ENCODE measurements around the gene FAM53B. TPM values are rescaled to one million over a fixed set of nuclear protein-coding genes. Genes with fewer than 3 reads are reported as not detected.
A peak's percentile ranks its signal among the peaks of the same experiment; 100 is the strongest.

FAM53B gene
- polyA plus RNA-seq, 1 of the 3 experiments (the other 2 are of a cell fraction) = 5.6 TPM

DNA sequence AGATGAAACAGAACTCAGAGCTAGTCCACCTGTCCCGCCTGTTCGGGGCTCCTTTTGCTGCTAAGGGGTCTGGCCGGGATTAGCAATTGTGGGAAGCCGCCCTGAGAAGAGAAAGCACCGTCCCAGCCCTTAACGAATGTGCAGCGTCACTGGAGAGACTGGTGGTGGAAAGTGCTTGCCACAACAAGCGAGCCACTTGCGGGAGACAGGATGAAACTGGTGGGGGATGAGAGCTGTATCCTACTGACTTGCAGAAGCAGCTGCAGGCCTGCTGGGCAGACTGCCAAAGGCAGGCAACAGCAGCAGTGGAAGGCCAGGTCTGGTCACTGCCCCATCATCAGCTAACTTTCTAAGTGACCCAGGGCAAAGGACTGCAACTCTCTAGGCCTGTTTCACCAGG is 95.4 kb downstream of the FAM53B start:
- Histone ChIP-seq H3K9me2 (no peaks in the 10 kb centered on the region), H3F3A (replicated peaks; ENCODE audit: insufficient read depth) (peaks cover 4% of the 10 kb centered on the region), H3K9ac (no peak overlapping the region), H3K27me3 (ENCODE audit: insufficient read depth) (no peaks in the 10 kb centered on the region), H3K9me3 (no peaks in the 10 kb centered on the region), H3K4me3 (ENCODE audit: low read depth in 2 of 2, low read length in 1 of 2) (no peak overlapping the region), H4K20me1 (ENCODE audit: insufficient read depth) (no peaks in the 10 kb centered on the region), H3K4me1 (ENCODE audit: control insufficient read depth in 1 of 2, insufficient read depth in 2 of 2, low read depth in 1 of 2, low read length in 1 of 2) (peaks cover 24 to 96% of the 10 kb centered on the region in 2 experiments), H3K79me2 (ENCODE audit: insufficient read depth) (peaks cover 11% of the 10 kb centered on the region; the same call in 1 of the 2 replicates), H2AFZ (ENCODE audit: low read depth) (no peak overlapping the region), H3K4me2 (peak overlapping the region; percentile 53; the same call in 1 of the 2 replicates), H3K36me3 (replicated peaks in 1 of 2; ENCODE audit: control insufficient read depth in 1 of 2, insufficient read depth in 2 of 2, low read length in 1 of 2) (no peaks in the 10 kb centered on the region), H3K27ac (ENCODE audit: low read depth in 2 of 2, low read length in 1 of 2) (peak overlapping the region; percentile 46 to 97; a peak in 3 of 4 replicates)
- ChIA-PET POLR2A (interaction anchor here (1.7 kb wide), 1 partner anchor 22 kb away, joined by 10 read pairs; no protein-coding TSS in a partner anchor), CTCF (interaction anchor here (0.5 to 3.6 kb wide), 19 partner anchors 11 to 925 kb away, joined by 3 to 36 read pairs (median 4); no protein-coding TSS in a partner anchor)
- DNase-seq = peak; percentile 94
- TF ChIP-seq, protein P1, sequence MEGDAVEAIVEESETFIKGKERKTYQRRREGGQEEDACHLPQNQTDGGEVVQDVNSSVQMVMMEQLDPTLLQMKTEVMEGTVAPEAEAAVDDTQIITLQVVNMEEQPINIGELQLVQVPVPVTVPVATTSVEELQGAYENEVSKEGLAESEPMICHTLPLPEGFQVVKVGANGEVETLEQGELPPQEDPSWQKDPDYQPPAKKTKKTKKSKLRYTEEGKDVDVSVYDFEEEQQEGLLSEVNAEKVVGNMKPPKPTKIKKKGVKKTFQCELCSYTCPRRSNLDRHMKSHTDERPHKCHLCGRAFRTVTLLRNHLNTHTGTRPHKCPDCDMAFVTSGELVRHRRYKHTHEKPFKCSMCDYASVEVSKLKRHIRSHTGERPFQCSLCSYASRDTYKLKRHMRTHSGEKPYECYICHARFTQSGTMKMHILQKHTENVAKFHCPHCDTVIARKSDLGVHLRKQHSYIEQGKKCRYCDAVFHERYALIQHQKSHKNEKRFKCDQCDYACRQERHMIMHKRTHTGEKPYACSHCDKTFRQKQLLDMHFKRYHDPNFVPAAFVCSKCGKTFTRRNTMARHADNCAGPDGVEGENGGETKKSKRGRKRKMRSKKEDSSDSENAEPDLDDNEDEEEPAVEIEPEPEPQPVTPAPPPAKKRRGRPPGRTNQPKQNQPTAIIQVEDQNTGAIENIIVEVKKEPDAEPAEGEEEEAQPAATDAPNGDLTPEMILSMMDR (IDR thresholded peaks at IDR 0.05) = no peak
- TF ChIP-seq, protein P2, sequence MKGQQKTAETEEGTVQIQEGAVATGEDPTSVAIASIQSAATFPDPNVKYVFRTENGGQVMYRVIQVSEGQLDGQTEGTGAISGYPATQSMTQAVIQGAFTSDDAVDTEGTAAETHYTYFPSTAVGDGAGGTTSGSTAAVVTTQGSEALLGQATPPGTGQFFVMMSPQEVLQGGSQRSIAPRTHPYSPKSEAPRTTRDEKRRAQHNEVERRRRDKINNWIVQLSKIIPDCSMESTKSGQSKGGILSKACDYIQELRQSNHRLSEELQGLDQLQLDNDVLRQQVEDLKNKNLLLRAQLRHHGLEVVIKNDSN (IDR thresholded peaks at IDR 0.05; ENCODE audit: borderline replicate concordance, low read depth) = no peak
- TF ChIP-seq EP300 (IDR thresholded peaks at IDR 0.05; ENCODE audit: borderline replicate concordance in 1 of 2, low read depth in 1 of 2, low read length in 1 of 2) = peak in 1 of 2 experiments; percentile 66; a peak in 2 of 4 replicates
- peak; percentile 69; the same call in 1 of the 2 replicates for TF ChIP-seq MXI1 (IDR thresholded peaks at IDR 0.05; ENCODE audit: low read depth, low read length)
- TF ChIP-seq SMC3 (IDR thresholded peaks at IDR 0.05; ENCODE audit: low read depth, low read length) = peak; percentile 20; the same call in 1 of the 2 replicates
- peak; percentile 53; the same call in 1 of the 2 replicates for TF ChIP-seq TCF12 (IDR thresholded peaks at IDR 0.05)
- peak; percentile 87 for TF ChIP-seq CHD2 (IDR thresholded peaks at IDR 0.05; ENCODE audit: low read length, partially characterized antibody)
- TF ChIP-seq NFIC (IDR thresholded peaks at IDR 0.05; ENCODE audit: borderline replicate concordance) = peak; percentile 81
- TF ChIP-seq RCOR1 (IDR thresholded peaks at IDR 0.05; ENCODE audit: low read length) = peak; percentile 79; the same call in 1 of the 2 replicates
- peak; percentile 46 for TF ChIP-seq RAD21 (IDR thresholded peaks at IDR 0.05; ENCODE audit: low read length)
- 38% methylated on average over 7 of the region's 9 CpGs for WGBS (ENCODE audit: low lambda C conversion rate)

DNA sequence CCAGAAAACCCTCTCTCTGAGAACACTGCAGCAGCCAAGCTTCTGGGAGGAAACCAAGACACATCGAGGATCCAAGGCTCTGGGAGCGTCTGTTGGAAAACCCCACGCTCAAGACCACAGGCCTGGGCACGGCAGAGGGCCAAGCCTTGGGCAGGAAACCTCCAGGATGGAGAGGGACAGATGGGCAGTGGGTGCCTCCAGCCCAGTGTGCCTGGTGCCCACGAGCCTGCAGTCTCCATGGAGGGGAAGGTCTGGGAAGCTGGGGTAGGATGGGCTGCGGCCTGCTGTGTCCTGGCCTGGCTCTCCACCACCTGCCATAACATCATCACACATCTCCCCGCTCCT is 96.1 kb downstream of the FAM53B start:
- WGBS (ENCODE audit: low lambda C conversion rate) = 83% methylated on average over 4 of the region's 7 CpGs
- no peaks in the 10 kb centered on the region for H3K9me2 ChIP-seq
- H3K27me3 ChIP-seq (ENCODE audit: insufficient read depth) = no peaks in the 10 kb centered on the region
- peaks cover 4% of the 10 kb centered on the region for H3F3A ChIP-seq (replicated peaks; ENCODE audit: insufficient read depth)
- peak overlapping the region; percentile 46 to 97; a peak in 3 of 4 replicates for H3K27ac ChIP-seq (ENCODE audit: low read depth in 2 of 2, low read length in 1 of 2)
- DNase-seq = no peak
- H3K79me2 ChIP-seq (ENCODE audit: insufficient read depth) = peaks cover 11% of the 10 kb centered on the region; the same call in 1 of the 2 replicates
- H3K9me3 ChIP-seq = no peaks in the 10 kb centered on the region
- H3K4me2 ChIP-seq = peak overlapping the region; percentile 53; the same call in 1 of the 2 replicates
- no peaks in the 10 kb centered on the region for H3K36me3 ChIP-seq (replicated peaks in 1 of 2; ENCODE audit: control insufficient read depth in 1 of 2, insufficient read depth in 2 of 2, low read length in 1 of 2)
- POLR2A ChIA-PET = interaction anchor here (1.7 kb wide), 1 partner anchor 23 kb away, joined by 10 read pairs; no protein-coding TSS in a partner anchor
- H3K4me3 ChIP-seq (ENCODE audit: low read depth in 2 of 2, low read length in 1 of 2) = no peak overlapping the region
- TF ChIP-seq GATA2 (CRISPR knock-in tag; IDR thresholded peaks at IDR 0.05) = no peak
- 0 out of 2 replicates have a peak, but pooled peaks have one; percentile 8 for TF ChIP-seq FOXJ3 (CRISPR knock-in tag; IDR thresholded peaks at IDR 0.05)
- H4K20me1 ChIP-seq (ENCODE audit: insufficient read depth) = no peaks in the 10 kb centered on the region
- H2AFZ ChIP-seq (ENCODE audit: low read depth) = no peak overlapping the region
- H3K4me1 ChIP-seq (ENCODE audit: control insufficient read depth in 1 of 2, insufficient read depth in 2 of 2, low read depth in 1 of 2, low read length in 1 of 2) = peaks cover 24 to 91% of the 10 kb centered on the region in 2 experiments
- H3K9ac ChIP-seq = no peak overlapping the region
- CTCF ChIA-PET = interaction anchor here (0.5 to 3.6 kb wide), 14 partner anchors 16 to 924 kb away, joined by 3 to 36 read pairs (median 4); no protein-coding TSS in a partner anchor
